GM19035 (cell line): ENCODE results near the gene ZBTB12.
"Not testable (repeated sequence)": the region's sequence is repeated elsewhere in the genome, so short reads cannot be mapped to it uniquely, and the experiment has no call there.

Source experiments
- ATAC-seq: cut with Tn5 transposase; IDR thresholded peaks from one replicate; pipeline ENCODE4 v1.9.1; 2021; ENCODE audit not compliant: unreplicated experiment

Gene ZBTB12

GRCh38 chr6:31877125-31877650 lies 24.7 kb downstream of the ZBTB12 start:
- ATAC-seq: no peak

DNA sequence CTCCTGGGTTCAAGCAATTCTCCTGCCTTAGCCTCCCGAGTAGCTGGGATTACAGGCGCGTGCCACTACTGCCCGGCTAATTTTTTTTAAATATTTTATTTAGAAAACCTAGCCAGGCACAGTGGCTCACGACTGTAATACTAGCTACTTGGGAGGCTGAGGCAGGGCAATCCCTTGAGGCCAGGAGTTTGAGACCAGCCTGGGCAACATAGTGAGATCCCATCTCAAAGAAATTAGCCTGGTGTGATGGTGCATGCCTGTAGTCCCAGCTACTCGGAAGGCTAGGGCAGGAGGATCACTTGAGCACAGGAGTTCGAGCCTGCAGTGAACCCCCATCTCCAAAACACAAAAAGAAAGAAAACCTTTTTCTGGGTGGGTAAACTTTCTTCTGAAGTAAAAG lies 25.5 kb downstream of the ZBTB12 start:
- ATAC-seq: no peak

- ATAC-seq: no peak
Measured at GRCh38 chr6:31875877-31876276, 26.0 kb downstream of the ZBTB12 start.

- no peak for ATAC-seq
Measured at GRCh38 chr6:31874836-31875572, 26.9 kb downstream of the ZBTB12 start.

- ATAC-seq: no peak
Measured at GRCh38 chr6:31874084-31874670, 27.7 kb downstream of the ZBTB12 start.

- no peak for ATAC-seq
Measured at GRCh38 chr6:31871046-31871659, 30.7 kb downstream of the ZBTB12 start.

GRCh38 chr6:31870385-31870921 lies 31.4 kb downstream of the ZBTB12 start:
- no peak for ATAC-seq

DNA sequence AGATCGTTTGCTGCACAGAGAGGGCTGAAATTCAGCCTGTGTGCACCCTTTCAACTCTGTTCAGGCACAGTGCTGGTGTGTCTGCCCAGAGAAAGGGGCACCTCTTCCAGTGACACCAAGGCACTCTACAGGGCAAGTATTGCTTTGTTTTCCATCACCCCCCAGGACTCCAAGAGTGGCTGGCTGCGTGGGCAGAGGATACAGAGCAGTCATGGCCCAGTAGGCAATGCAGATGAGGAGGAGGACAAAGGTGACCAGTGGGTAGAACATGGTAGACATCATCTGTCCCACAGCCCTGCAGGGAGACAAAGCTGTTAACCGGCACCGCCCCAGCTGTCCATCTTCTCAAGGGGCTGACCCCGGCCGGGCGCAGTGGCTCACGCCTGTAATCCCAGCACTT lies 32.5 kb downstream of the ZBTB12 start:
- ATAC-seq: no peak

DNA sequence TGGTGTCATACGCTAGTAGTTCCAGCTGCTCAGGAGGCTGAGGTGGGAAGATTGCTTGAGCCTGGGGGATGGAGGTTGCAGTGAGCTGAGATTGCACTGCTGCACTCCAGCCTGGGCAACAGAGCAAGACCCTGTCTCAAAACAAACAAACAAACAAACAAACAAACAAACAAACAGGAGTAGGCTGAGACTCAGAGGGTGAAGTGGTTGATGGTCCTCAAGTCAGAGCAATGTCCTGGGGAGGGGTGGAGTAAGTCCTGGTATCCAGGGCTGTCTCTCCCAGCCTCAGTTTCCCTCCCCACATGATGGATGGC lies 33.3 kb downstream of the ZBTB12 start:
- ATAC-seq: not testable (repeated sequence)

- ATAC-seq: no peak
Measured at GRCh38 chr6:31865205-31866118, 36.4 kb downstream of the ZBTB12 start.

DNA sequence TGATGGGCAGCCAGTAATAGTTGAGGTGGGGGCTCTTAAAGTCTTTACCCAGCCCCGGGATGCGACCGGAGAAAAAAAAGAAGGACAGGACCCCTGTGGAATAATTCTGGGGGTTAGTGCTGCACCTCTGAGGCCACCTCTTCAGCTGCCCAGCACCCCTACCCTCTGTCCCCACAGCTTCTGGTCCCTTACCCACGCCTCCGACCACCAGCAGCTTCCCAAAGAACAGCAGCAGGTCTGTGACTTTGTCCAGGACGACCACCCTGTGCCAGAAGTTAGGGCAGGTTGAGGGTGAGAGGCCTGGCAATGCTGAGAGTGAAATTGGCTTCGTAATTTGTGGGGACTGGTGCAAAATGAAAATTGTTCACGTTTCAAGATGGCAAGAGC lies 37.1 kb downstream of the ZBTB12 start:
- ATAC-seq: no peak

DNA sequence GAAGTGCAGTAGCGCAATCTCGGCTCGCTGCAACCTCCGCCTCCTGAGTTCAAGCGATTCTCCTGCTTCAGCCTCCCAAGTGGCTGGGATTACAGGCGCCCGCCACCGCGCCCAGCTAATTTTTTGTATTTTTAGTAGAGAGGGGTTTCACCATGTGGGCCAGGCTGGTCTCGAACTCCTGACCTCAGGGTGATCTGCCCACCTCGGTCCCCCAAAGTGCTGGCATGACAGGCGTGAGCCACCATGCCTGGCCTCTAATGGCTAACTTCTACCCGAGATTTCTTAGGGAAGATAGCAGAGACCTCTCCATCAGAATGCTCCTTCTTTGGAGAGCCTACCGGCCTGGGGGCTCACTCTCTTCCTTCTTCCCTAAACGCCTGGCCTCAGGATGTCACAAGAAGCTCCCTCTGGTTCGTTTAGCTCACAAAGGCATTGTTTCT lies 37.7 kb downstream of the ZBTB12 start:
- not testable (repeated sequence) for ATAC-seq

GRCh38 chr6:31862344-31863235 lies 39.3 kb downstream of the ZBTB12 start, which contains the start of gene NEU1:
TSS of gene NEU1 (minus strand) at chr6:31862821. CDS start at chr6:31862776, 45 bp downstream.
- ATAC-seq: peak; percentile 93

DNA sequence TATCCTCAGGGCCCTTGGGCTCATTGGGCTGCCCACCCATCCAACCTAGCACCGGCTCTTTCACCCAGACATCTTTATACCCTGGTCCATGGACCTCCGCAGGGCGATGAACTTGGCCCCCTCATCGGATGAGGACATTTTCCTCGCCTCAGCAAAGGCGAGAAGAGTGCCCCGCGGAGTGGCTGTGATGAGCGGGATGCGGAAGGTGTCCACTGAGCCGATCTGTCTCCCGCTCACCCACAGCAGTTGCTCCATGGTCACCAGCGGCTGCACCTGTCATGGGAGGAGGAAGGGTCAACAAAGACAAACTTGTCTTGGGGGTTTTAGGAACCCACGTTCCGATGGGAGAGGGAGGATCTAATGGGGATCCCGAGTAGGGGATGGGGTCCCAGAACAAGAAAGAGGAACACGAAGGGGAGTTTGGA lies 40.0 kb downstream of the ZBTB12 start:
- no peak for ATAC-seq

DNA sequence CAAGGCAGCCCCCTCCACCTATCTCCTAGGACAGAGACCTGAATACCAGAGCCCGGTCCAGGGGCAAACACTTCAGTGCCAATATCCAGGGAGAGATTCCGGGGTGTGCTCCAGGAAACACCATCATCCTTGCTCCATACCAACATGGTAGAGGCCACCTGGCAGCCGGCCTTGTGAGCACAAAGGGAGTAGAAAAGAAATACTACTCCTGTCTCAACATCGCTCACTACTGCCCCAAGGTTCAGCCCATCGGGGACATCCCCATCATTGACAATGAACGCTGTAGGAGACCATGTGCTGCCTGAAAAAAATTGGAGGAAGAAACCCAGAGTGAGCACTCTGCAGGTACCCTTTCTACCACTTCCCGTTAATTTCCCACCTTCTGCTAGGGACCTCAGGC lies 40.7 kb downstream of the ZBTB12 start:
- no peak for ATAC-seq

DNA sequence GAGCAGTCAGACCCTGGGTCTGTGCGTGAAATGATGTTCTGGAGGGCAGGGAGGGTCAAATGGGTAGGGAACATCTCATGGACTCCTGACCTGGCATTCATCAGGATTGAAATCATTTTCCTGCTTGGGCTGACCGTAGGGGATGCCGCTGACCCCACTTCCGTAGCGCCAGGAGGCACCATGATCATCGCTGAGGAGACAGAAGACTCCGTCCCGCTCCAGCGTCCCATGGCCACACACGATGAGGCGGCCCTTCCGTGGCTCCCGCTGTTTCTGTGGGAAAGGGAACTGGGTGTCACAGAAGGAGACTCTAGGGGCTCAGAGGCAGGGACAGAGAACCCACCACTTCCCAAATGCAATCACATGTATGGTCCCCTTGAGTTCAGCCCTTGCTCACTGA lies 41.5 kb downstream of the ZBTB12 start:
- no peak for ATAC-seq

DNA sequence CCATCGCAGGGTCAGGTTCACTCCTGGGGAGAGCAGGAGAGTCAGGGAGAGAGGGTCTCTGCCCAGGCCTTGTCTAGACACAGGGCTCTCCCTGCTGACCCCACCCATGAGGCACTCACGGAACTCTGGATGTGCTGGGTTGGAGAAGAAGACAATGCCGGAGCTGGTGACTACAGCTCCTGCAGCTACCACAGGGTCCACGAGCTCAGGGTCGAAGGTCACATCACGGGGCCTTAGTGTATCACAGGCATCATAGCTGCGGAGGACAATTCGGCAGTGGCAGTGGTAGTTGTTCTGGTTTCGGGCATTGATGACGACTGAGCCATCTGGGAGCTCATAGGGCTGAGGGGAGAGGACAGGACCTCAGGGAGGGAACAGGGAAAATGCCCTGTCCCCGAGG lies 42.0 kb downstream of the ZBTB12 start:
- no peak for ATAC-seq

GRCh38 chr6:31858707-31859106 lies 43.2 kb downstream of the ZBTB12 start:
- ATAC-seq: no peak

- not testable (repeated sequence) for ATAC-seq
Measured at GRCh38 chr6:31857774-31858173, 44.1 kb downstream of the ZBTB12 start.
